Stimulated activated CD8-positive, alpha-beta memory T cell treated with anti-CD3 and anti-CD28 coated beads, Interleukin-12 subunit alpha, Interleukin-12 subunit beta, amount 100 ng/mL, for 4 hours (primary cell): ENCODE data around the gene DHRS12.

Experiments
- DNase-seq: peaks from one replicate; pipeline ENCODE4 v3.0.0-alpha.2; 2020; ENCODE audit warnings: low read depth

The DHRS12 gene

DNA sequence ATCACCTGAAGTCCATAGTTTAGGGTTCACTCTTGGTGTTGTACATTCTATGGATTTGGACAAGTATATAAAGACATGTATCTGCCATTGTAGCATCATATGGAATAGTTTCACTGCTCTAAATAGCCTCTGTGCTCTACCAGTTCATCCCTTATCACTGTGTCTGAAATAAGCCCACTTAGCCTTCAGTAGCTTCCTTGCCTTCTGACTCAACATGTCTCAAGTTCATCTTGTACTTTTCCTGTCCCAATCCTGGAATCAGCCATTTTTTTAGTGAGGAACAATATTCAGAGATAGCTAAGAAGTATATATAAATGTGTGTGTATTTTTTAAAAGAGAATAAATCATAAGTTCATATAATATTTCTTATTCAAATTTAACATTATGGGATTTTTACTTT, 79.2 kb downstream of the DHRS12 start:
- DNase-seq: no peak

- DNase-seq: no peak
Measured at GRCh38 chr13:51723529-51723928, 80.4 kb downstream of the DHRS12 start.

DNA sequence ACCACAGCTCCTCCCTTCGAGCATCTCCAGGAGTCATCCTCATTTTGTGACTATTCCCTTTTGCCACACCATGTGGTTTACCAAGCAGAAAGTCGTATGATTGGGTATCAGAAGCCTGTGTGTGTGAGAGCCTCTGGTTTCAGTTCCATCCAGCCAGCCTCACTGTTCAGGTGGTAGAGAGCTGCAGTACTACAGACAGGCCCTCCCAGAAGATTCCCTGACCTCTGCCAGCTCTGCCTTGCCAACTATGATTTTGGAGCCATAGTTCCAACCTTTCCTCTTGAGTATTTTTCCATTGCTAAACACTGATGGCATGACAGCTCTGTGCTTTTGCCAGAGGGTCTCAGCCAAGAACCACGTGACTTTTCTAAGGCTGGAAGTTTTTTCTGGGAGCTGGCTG, 82.5 kb downstream of the DHRS12 start:
- DNase-seq: no peak

DNA sequence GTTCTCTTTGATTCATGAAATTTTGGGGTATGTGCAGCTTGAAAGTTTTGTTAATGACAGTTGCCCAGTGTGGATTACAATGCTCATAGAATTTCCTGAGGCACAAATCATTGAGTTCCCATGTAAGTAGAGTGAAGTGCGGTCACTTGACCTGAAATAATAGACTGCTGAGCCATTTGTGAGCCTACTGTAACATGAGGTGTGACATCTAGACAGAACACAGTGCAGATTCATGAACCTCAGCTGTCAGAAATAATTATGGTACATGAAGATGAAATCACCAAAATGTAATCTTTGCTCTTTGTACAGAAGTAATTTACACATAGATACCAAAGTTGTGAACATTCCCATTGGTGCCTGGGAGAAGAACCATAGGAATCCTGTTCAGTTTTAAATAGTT, 84.6 kb downstream of the DHRS12 start:
- DNase-seq: no peak
